Retinal pigment epithelial cell (primary cell): ENCODE results near the gene TMEM39B.
"Not testable (repeated sequence)": the region's sequence is repeated elsewhere in the genome, so short reads cannot be mapped to it uniquely, and the experiment has no call there.

ENCODE experiments used
- DNase-seq: peaks from one replicate; pipeline ENCODE4 v3.0.0-alpha.2; 2010; ENCODE audit warnings: low read depth
- H3K4me3 ChIP-seq: 2 replicates; pipeline ENCODE4 v1.5.1; 2011; ENCODE audit warnings: mild to moderate bottlenecking, low read length, control low read depth, moderate library complexity
- CTCF ChIP-seq: conservative IDR thresholded peaks from 2 replicates; pipeline ENCODE4 v1.5.1; 2011; ENCODE audit warnings: low read depth, low read length, control low read depth, inconsistent platforms

The TMEM39B gene

GRCh38 chr1:32126770-32127169, 54.0 kb downstream of the TMEM39B start:
- no peak overlapping the region for H3K4me3 ChIP-seq
- TF ChIP-seq CTCF = no peak
- DNase-seq = no peak

GRCh38 chr1:32127409-32128198, 54.9 kb downstream of the TMEM39B start:
- H3K4me3 ChIP-seq = no peak overlapping the region
- DNase-seq = no peak
- no peak for TF ChIP-seq CTCF

- no peak for TF ChIP-seq CTCF
- DNase-seq = no peak
- no peak overlapping the region for H3K4me3 ChIP-seq
Observed at GRCh38 chr1:32128479-32128878, 55.7 kb downstream of the TMEM39B start.

- no peak for DNase-seq
- TF ChIP-seq CTCF = no peak
- H3K4me3 ChIP-seq = no peak overlapping the region
Observed at GRCh38 chr1:32128964-32129363, 56.2 kb downstream of the TMEM39B start.

- not testable (repeated sequence) for DNase-seq, H3K4me3 ChIP-seq
Observed at GRCh38 chr1:32133950-32134280, 61.2 kb downstream of the TMEM39B start.

- H3K4me3 ChIP-seq = no peak overlapping the region
- no peak for TF ChIP-seq CTCF
- no peak for DNase-seq
Observed at GRCh38 chr1:32137111-32137510, 64.4 kb downstream of the TMEM39B start.

GRCh38 chr1:32138965-32139364, 66.2 kb downstream of the TMEM39B start:
- no peak for TF ChIP-seq CTCF
- H3K4me3 ChIP-seq = no peak overlapping the region
- no peak for DNase-seq
